HepG2 (cell line): Measurements from ENCODE around the gene SSNA1. TPM values are rescaled to one million over a fixed set of nuclear protein-coding genes. Genes with fewer than 3 reads are reported as not detected.

Experiments used
- AKAP8 ChIP-seq: sonication (generic); formaldehyde crosslinking; IDR thresholded peaks from 2 replicates; pipeline ENCODE4 v1.5.1; 2020; ENCODE audit warnings: mild to moderate bottlenecking, missing genetic modification reagents
- ATAD3A ChIP-seq: sonication (generic); formaldehyde crosslinking; IDR thresholded peaks from 2 replicates; pipeline ENCODE4 v1.4.0; 2020; ENCODE audit warnings: missing genetic modification reagents
- CEBPZ ChIP-seq: IDR thresholded peaks from 2 replicates; pipeline ENCODE4 v1.6.1; 2012; ENCODE audit warnings: low read length, improper control_type of control experiment
- HMG20A ChIP-seq: IDR thresholded peaks from 2 replicates; pipeline ENCODE4 v1.6.1; 2016; ENCODE audit warnings: borderline replicate concordance
- HNRNPUL1 ChIP-seq: fragments of 200-400 bp; formaldehyde crosslinking; IDR thresholded peaks from 2 replicates; pipeline ENCODE4 v1.6.1; 2017; ENCODE audit warnings: low read depth, mild to moderate bottlenecking, low read length, moderate library complexity
- IKZF4 ChIP-seq: sonication (generic); formaldehyde crosslinking; IDR thresholded peaks from 2 replicates; pipeline ENCODE4 v1.5.1; 2020; ENCODE audit warnings: borderline replicate concordance, mild to moderate bottlenecking, low read depth, missing genetic modification reagents; ENCODE audit errors: not compliant biosample characterization
- KAT2B ChIP-seq: fragments of 150-350 bp; IDR thresholded peaks from 2 replicates; pipeline ENCODE4 v1.6.1; 2014; ENCODE audit warnings: low read depth, low read length, borderline replicate concordance
- NONO ChIP-seq, 2 experiments: fragments of 450-650 bp in 1 of 2; sonication (generic) in 1 of 2; formaldehyde crosslinking in 1 of 2; IDR thresholded peaks in 1 of 2; conservative IDR thresholded peaks in 1 of 2; 2 replicates each; pipeline versions ENCODE4 v1.6.1 to v1.8.0; 2017 to 2022; ENCODE audit warnings: mild to moderate bottlenecking in 1 of 2, missing genetic modification reagents in 1 of 2, moderate library complexity in 1 of 2
- POGK ChIP-seq: sonication (generic); formaldehyde crosslinking; conservative IDR thresholded peaks from 2 replicates; pipeline ENCODE4 v1.8.0; 2022; ENCODE audit warnings: mild to moderate bottlenecking, moderate library complexity, missing genetic modification reagents
- POLR2A ChIP-seq, 2 experiments: IDR thresholded peaks; 2 replicates each; pipeline ENCODE4 v1.6.1; 2011; ENCODE audit warnings: low read depth in 2 of 2, low read length in 2 of 2, mild to moderate bottlenecking in 1 of 2, moderate library complexity in 1 of 2; ENCODE audit not compliant: insufficient read depth in 1 of 2
- RARG ChIP-seq: sonication (generic); formaldehyde crosslinking; IDR thresholded peaks from 2 replicates; pipeline ENCODE4 v1.4.0; 2020; ENCODE audit warnings: low read depth, mild to moderate bottlenecking, missing genetic modification reagents
- RFX1 ChIP-seq: fragments of 450-650 bp; IDR thresholded peaks from 2 replicates; pipeline ENCODE4 v1.6.1; 2017
- SAP130 ChIP-seq: IDR thresholded peaks from 2 replicates; pipeline ENCODE4 v1.6.1; 2016; ENCODE audit warnings: low read depth
- SETDB1 ChIP-seq: sonication (generic); formaldehyde crosslinking; IDR thresholded peaks from 2 replicates; pipeline ENCODE4 v1.5.1; 2020; ENCODE audit warnings: missing genetic modification reagents, mild to moderate bottlenecking, borderline replicate concordance
- SIN3A ChIP-seq: IDR thresholded peaks from 2 replicates; pipeline ENCODE4 v1.6.1; 2011; ENCODE audit warnings: low read depth, mild to moderate bottlenecking, control low read depth, low read length, borderline replicate concordance
- TAF15 ChIP-seq: fragments of 200-400 bp; formaldehyde crosslinking; IDR thresholded peaks from one replicate; pipeline ENCODE4 v1.6.1; 2018; ENCODE audit warnings: mild to moderate bottlenecking, low read depth, low read length; ENCODE audit not compliant: poor library complexity, severe bottlenecking
- ZNF124 ChIP-seq: sonication (generic); formaldehyde crosslinking; IDR thresholded peaks from 2 replicates; pipeline ENCODE4 v1.4.0; 2020; ENCODE audit warnings: missing genetic modification reagents
- ZNF296 ChIP-seq: sonication (generic); formaldehyde crosslinking; conservative IDR thresholded peaks from 2 replicates; pipeline ENCODE4 v1.5.0; 2020; ENCODE audit warnings: mild to moderate bottlenecking, missing genetic modification reagents
- ZNF362 ChIP-seq: sonication (generic); formaldehyde crosslinking; IDR thresholded peaks from 2 replicates; pipeline ENCODE4 v1.4.0; 2020; ENCODE audit warnings: missing genetic modification reagents, mild to moderate bottlenecking, borderline replicate concordance
- ZNF660 ChIP-seq: sonication (generic); formaldehyde crosslinking; IDR thresholded peaks from 2 replicates; pipeline ENCODE4 v1.5.1; 2020; ENCODE audit warnings: mild to moderate bottlenecking, low read depth, missing genetic modification reagents, borderline replicate concordance
- polyA plus RNA-seq, 8 experiments: library from polyadenylated mRNA; depleted of rRNA in 3 of 8; stranded (reverse) in 7 of 8; unstranded in 1 of 8; fragments of >200 nt; fragmentation: Illumina TruSeq in 4 of 8; extraction: Trizol in 4 of 8; gene quantifications; 2 replicates each; pipeline versions ENCODE4 v1.2.1 to v1.2.3, GENCODE V29; 2011 to 2016; ENCODE audit warnings: low read depth in 4 of 8, missing spikeins in 1 of 8, mixed read lengths in 1 of 8; ENCODE audit not compliant: insufficient read depth in 1 of 8
- total RNA-seq, 5 experiments: library from RNA; depleted of rRNA; stranded (reverse); fragments of >200 nt; fragmentation: Illumina TruSeq; extraction: Trizol; gene quantifications; 2 replicates each; pipeline ENCODE4 v1.2.3, GENCODE V29; 2016; ENCODE audit warnings: low read depth in 1 of 5
- TF ChIP-seq, protein P1 (sequence below): sonication (generic); formaldehyde crosslinking; IDR thresholded peaks from 2 replicates; pipeline ENCODE4 v1.4.0; 2020; ENCODE audit warnings: mild to moderate bottlenecking, missing genetic modification reagents

The SSNA1 gene
- total and polyA plus RNA-seq, 2 of the 13 experiments (the other 11 are each of a cell fraction or from before 2014, with no cell fraction given) = 35.9 to 49.4 TPM

DNA sequence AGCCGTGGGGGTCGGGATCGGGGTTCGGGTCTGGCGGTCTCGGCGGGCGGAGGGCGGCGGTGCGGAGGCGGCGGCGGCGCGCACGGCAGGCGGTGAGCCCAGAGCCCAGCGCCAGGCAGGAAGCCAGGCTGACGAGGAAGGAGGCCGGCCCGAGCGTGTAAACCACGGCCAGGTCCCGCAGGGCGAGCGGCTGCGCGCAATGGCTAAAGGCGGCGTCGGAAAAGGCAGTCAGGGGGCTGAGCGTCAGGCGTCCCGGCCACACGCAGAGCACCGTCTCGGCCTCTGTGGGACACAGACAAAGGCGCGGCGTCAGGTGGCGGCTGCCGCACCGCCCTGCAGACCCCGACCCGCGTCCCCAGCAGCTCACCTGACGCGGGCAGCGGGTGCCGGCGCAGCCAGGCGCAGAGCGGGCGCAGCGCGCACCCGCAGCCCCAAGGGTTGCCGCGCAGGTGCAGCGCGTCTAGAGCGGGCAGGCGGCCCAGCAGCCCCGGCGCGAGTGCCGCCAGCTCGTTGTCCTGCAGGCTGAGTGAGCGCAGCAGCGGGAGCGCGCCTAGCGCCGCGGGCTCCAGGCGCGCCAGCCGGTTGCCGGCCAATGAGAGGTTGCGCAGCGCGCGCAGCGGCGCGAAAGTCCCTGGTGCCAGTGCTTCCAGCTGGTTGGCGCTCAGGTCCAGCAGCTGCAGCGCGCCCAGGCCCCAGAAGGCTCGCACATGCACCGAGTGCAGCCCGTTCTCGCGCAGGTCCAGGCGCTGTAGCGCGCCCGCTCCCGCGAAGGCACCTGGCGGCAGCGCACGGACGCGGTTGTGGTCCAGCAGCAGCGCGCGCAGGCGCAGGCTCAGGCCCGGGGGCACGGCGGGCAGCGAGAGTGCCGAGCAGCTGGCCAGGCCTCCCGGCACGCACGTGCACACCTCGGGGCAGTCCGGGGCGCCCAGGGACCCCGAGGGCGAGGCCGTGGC, 19.3 kb upstream of the SSNA1 start (continued):
- TF ChIP-seq NONO (IDR thresholded peaks at IDR 0.05) = no peak
- TF ChIP-seq NONO (CRISPR knock-in tag; conservative IDR thresholded peaks at IDR 0.05) = no peak
- TF ChIP-seq RFX1 = no peak
- TF ChIP-seq SETDB1 (CRISPR knock-in tag) = no peak
- TF ChIP-seq HMG20A = no peak
- TF ChIP-seq POLR2A (IDR thresholded peaks at IDR 0.05; ENCODE audit: insufficient read depth in 1 of 2, low read depth in 2 of 2, low read length in 2 of 2) = no peak
- no peak for TF ChIP-seq CEBPZ
- TF ChIP-seq, protein P1, sequence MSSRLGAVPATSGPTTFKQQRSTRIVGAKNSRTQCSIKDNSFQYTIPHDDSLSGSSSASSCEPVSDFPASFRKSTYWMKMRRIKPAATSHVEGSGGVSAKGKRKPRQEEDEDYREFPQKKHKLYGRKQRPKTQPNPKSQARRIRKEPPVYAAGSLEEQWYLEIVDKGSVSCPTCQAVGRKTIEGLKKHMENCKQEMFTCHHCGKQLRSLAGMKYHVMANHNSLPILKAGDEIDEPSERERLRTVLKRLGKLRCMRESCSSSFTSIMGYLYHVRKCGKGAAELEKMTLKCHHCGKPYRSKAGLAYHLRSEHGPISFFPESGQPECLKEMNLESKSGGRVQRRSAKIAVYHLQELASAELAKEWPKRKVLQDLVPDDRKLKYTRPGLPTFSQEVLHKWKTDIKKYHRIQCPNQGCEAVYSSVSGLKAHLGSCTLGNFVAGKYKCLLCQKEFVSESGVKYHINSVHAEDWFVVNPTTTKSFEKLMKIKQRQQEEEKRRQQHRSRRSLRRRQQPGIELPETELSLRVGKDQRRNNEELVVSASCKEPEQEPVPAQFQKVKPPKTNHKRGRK (CRISPR knock-in tag) = no peak
- 0 out of 2 replicates have a peak, but pooled peaks have one; percentile 41 for TF ChIP-seq POGK (CRISPR knock-in tag)
- peak; percentile 23; the same call in 1 of the 2 replicates for TF ChIP-seq SAP130 (CRISPR knock-in tag)
- TF ChIP-seq ZNF362 = no peak
- no peak for TF ChIP-seq RARG (CRISPR knock-in tag)
- TF ChIP-seq SIN3A = no peak
- no peak for TF ChIP-seq IKZF4 (CRISPR knock-in tag)
- TF ChIP-seq AKAP8 (CRISPR knock-in tag) = no peak
- no peak for TF ChIP-seq ZNF660 (CRISPR knock-in tag)
- TF ChIP-seq ZNF296 (CRISPR knock-in tag) = 0 out of 2 replicates have a peak, but pooled peaks have one; percentile 49
- no peak for TF ChIP-seq ATAD3A (CRISPR knock-in tag)
- no peak for TF ChIP-seq ZNF124 (CRISPR knock-in tag)
- TF ChIP-seq HNRNPUL1 = no peak
- no peak for TF ChIP-seq KAT2B
- no peak for TF ChIP-seq TAF15
